H9 (cell line): ENCODE results near the gene DPF3. TPM values are rescaled to one million over a fixed set of nuclear protein-coding genes. Genes with fewer than 3 reads are reported as not detected.

Experiments used
- DNase-seq: peaks from one replicate; pipeline ENCODE4 v3.0.0-alpha.2; 2017
- H2AFZ ChIP-seq: one replicate; pipeline ENCODE4 v1.6.1; 2013; ENCODE audit warnings: mild to moderate bottlenecking, low read length, control low read depth, moderate library complexity
- H2AK5ac ChIP-seq: 2 replicates; pipeline ENCODE4 v1.6.1; 2013; ENCODE audit warnings: low read length, control low read depth, mixed read lengths; ENCODE audit not compliant: insufficient read length
- H2BK120ac ChIP-seq: one replicate; pipeline ENCODE4 v1.6.1; 2013; ENCODE audit warnings: low read depth, mild to moderate bottlenecking, low read length, control low read depth, inconsistent platforms; ENCODE audit not compliant: poor library complexity, severe bottlenecking
- H2BK12ac ChIP-seq: 2 replicates; pipeline ENCODE4 v1.6.1; 2013; ENCODE audit warnings: low read length, control low read depth, mixed read lengths, low read depth; ENCODE audit not compliant: insufficient read length
- H2BK15ac ChIP-seq: 2 replicates; pipeline ENCODE4 v1.6.1; 2013; ENCODE audit warnings: low read depth, low read length, control low read depth
- H2BK20ac ChIP-seq: one replicate; pipeline ENCODE4 v1.6.1; 2013; ENCODE audit warnings: low read depth, mild to moderate bottlenecking, low read length, control low read depth, inconsistent platforms; ENCODE audit not compliant: poor library complexity, severe bottlenecking
- H2BK5ac ChIP-seq: 2 replicates; pipeline ENCODE4 v1.6.1; 2013; ENCODE audit warnings: low read length, control low read depth, mixed read lengths; ENCODE audit not compliant: insufficient read length
- H3K14ac ChIP-seq: 2 replicates; pipeline ENCODE4 v1.6.1; 2013; ENCODE audit warnings: low read length, control low read depth; ENCODE audit not compliant: insufficient read depth
- H3K18ac ChIP-seq: 2 replicates; pipeline ENCODE4 v1.6.1; 2013; ENCODE audit warnings: low read depth, mild to moderate bottlenecking, mixed read lengths, low read length, control low read depth; ENCODE audit not compliant: insufficient read length
- H3K23ac ChIP-seq: 2 replicates; pipeline ENCODE4 v1.6.1; 2013; ENCODE audit warnings: low read length, control low read depth, mixed read lengths, low read depth; ENCODE audit not compliant: insufficient read length
- H3K23me2 ChIP-seq: 2 replicates; pipeline ENCODE4 v1.6.1; 2013; ENCODE audit warnings: low read depth, mild to moderate bottlenecking, mixed read lengths, low read length, control low read depth; ENCODE audit not compliant: insufficient read length, poor library complexity, severe bottlenecking
- H3K27ac ChIP-seq: 2 replicates; pipeline ENCODE4 v1.5.1; 2013; ENCODE audit warnings: low read length, control low read depth, mixed read lengths, low read depth; ENCODE audit not compliant: insufficient read length
- H3K27me3 ChIP-seq: 2 replicates; pipeline ENCODE4 v1.6.1; 2013; ENCODE audit warnings: low read length, control low read depth, inconsistent platforms; ENCODE audit not compliant: insufficient read depth
- H3K4ac ChIP-seq: 2 replicates; pipeline ENCODE4 v1.6.1; 2013; ENCODE audit warnings: low read depth, mild to moderate bottlenecking, control low read depth, inconsistent platforms, low read length, moderate library complexity
- H3K4me1 ChIP-seq: 2 replicates; pipeline ENCODE4 v1.6.1; 2013; ENCODE audit warnings: low read length, control low read depth, inconsistent platforms; ENCODE audit not compliant: insufficient read depth
- H3K4me2 ChIP-seq: 2 replicates; pipeline ENCODE4 v1.6.1; 2013; ENCODE audit warnings: low read length, control low read depth, mixed read lengths; ENCODE audit not compliant: insufficient read length, insufficient read depth
- H3K56ac ChIP-seq: 2 replicates; pipeline ENCODE4 v1.6.1; 2013; ENCODE audit warnings: low read depth, mild to moderate bottlenecking, mixed read lengths, low read length, control low read depth; ENCODE audit not compliant: insufficient read length
- H3K79me1 ChIP-seq: 2 replicates; pipeline ENCODE4 v1.6.1; 2013; ENCODE audit warnings: low read depth, mild to moderate bottlenecking, moderate library complexity, low read length, control low read depth, inconsistent platforms; ENCODE audit not compliant: insufficient read depth, poor library complexity, severe bottlenecking
- H3K79me2 ChIP-seq: 2 replicates; pipeline ENCODE4 v1.6.1; 2013; ENCODE audit warnings: low read length, control low read depth, inconsistent platforms; ENCODE audit not compliant: insufficient read depth
- H3K9ac ChIP-seq: 2 replicates; pipeline ENCODE4 v1.6.1; 2013; ENCODE audit warnings: low read length, control low read depth, mixed read lengths; ENCODE audit not compliant: insufficient read length; ENCODE audit errors: extremely low read depth
- H3K9me3 ChIP-seq: one replicate; pipeline ENCODE4 v1.6.1; 2013; ENCODE audit warnings: low read depth, low read length, inconsistent platforms; ENCODE audit not compliant: control insufficient read depth
- H3T11ph ChIP-seq: one replicate; pipeline ENCODE4 v1.6.1; 2013; ENCODE audit warnings: mild to moderate bottlenecking, low read length, control low read depth, inconsistent platforms
- H4K20me1 ChIP-seq: one replicate; pipeline ENCODE4 v1.6.1; 2013; ENCODE audit not compliant: control insufficient read depth, insufficient read length, insufficient read depth
- H4K5ac ChIP-seq: 2 replicates; pipeline ENCODE4 v1.6.1; 2013; ENCODE audit warnings: low read depth, mild to moderate bottlenecking, mixed read lengths, low read length, control low read depth; ENCODE audit not compliant: insufficient read length
- H4K8ac ChIP-seq: replicated peaks from 2 replicates; pipeline ENCODE4 v1.6.1; 2013; ENCODE audit warnings: low read length, control low read depth, mixed read lengths, low read depth; ENCODE audit not compliant: insufficient read length
- H4K91ac ChIP-seq: 2 replicates; pipeline ENCODE4 v1.6.1; 2013; ENCODE audit warnings: low read depth, mild to moderate bottlenecking, moderate library complexity, mixed read lengths, low read length, control low read depth; ENCODE audit not compliant: insufficient read length
- H3K27ac Mint-ChIP-seq, 3 experiments: 2 replicates in 2 of 3; 3 replicates in 1 of 3; pipeline ENCODE4 v1.8.0; 2020 to 2021; ENCODE audit warnings: mixed read lengths in 3 of 3, mild to moderate bottlenecking in 1 of 3, moderate library complexity in 1 of 3
- H3K27me3 Mint-ChIP-seq: 2 replicates; pipeline ENCODE4 v1.8.0; 2021; ENCODE audit warnings: low read depth, mild to moderate bottlenecking, moderate library complexity, mixed read lengths
- H3K36me3 Mint-ChIP-seq, 3 experiments: 2 replicates in 2 of 3; 3 replicates in 1 of 3; pipeline ENCODE4 v1.8.0; 2020 to 2021; ENCODE audit warnings: low read depth in 3 of 3, mixed read lengths in 3 of 3; ENCODE audit not compliant: insufficient read depth in 1 of 3
- H3K4me1 Mint-ChIP-seq, 2 experiments: 2 replicates each; pipeline ENCODE4 v1.8.0; 2020; ENCODE audit warnings: mixed read lengths in 2 of 2
- H3K4me3 Mint-ChIP-seq, 2 experiments: 2 replicates in 1 of 2; 3 replicates in 1 of 2; pipeline ENCODE4 v1.8.0; 2020 to 2021; ENCODE audit warnings: mild to moderate bottlenecking in 2 of 2, mixed read lengths in 2 of 2, moderate library complexity in 1 of 2
- H3K9me3 Mint-ChIP-seq, 2 experiments: 2 replicates in 1 of 2; 3 replicates in 1 of 2; pipeline ENCODE4 v1.8.0; 2020; ENCODE audit warnings: mild to moderate bottlenecking in 2 of 2, mixed read lengths in 2 of 2, moderate library complexity in 1 of 2
- CTCF ChIP-seq: fragments of 200-600 bp; sonication (generic); conservative IDR thresholded peaks from 3 replicates; pipeline ENCODE4 v1.8.0; 2021; ENCODE audit warnings: antibody characterized with exemption, mild to moderate bottlenecking
- total RNA-seq: library from RNA; stranded (reverse); gene quantifications from 2 replicates; pipeline ENCODE4 v1.2.1, GENCODE V29; 2021

Gene DPF3
- total RNA-seq, 1 experiment from 2014 or later, result not detected

GRCh38 chr14:72758993-72759392 lies 134.9 kb downstream of the DPF3 start:
- Histone ChIP-seq H3K4me1 (no peaks in the 10 kb centered on the region), H3K23ac (no peak overlapping the region), H4K20me1 (no peaks in the 10 kb centered on the region), H2AFZ (no peak overlapping the region), H2BK5ac (no peak overlapping the region), H3K9me3 (no peaks in the 10 kb centered on the region), H3K4me2 (no peak overlapping the region), H3K79me1 (no peaks in the 10 kb centered on the region), H4K5ac (no peak overlapping the region), H3K27me3 (no peaks in the 10 kb centered on the region), H3K79me2 (no peaks in the 10 kb centered on the region), H2AK5ac (no peak overlapping the region), H2BK15ac (no peak overlapping the region), H3K18ac (no peak overlapping the region), H4K8ac (no peak overlapping the region), H2BK12ac (no peak overlapping the region), H3K9ac (no peak overlapping the region), H2BK120ac (no peak overlapping the region), H3K23me2 (no peaks in the 10 kb centered on the region), H2BK20ac (no peak overlapping the region), H3K4ac (no peak overlapping the region), H3K27ac (no peak overlapping the region), H3K56ac (no peak overlapping the region), H3T11ph (no peak overlapping the region), H4K91ac (no peak overlapping the region), H3K14ac (no peak overlapping the region)
- H3K9me3 Mint-ChIP-seq, result peaks cover 20 to 29% of the 10 kb centered on the region in 2 experiments
- H3K36me3 Mint-ChIP-seq, result peaks cover 5 to 18% (median 9%) of the 10 kb centered on the region in 3 experiments
- TF ChIP-seq CTCF, result no peak
- H3K4me3 Mint-ChIP-seq, result no peak overlapping the region
- DNase-seq, result no peak
- H3K27me3 Mint-ChIP-seq, result peaks cover 2% of the 10 kb centered on the region
- H3K4me1 Mint-ChIP-seq, result peaks cover 1 to 6% of the 10 kb centered on the region in 2 experiments; a peak in 2 of 4 replicates
- no peak overlapping the region for H3K27ac Mint-ChIP-seq
